Epithelial cell of esophagus (primary cell): ENCODE measurements around the gene PTGIS.

ENCODE experiments used
- DNase-seq: peaks from one replicate; pipeline ENCODE4 v3.0.0; 2010; ENCODE audit warnings: low read depth
- H3K4me3 ChIP-seq: 2 replicates; pipeline ENCODE4 v1.5.1; 2011; ENCODE audit warnings: mild to moderate bottlenecking, low read length, control low read depth
- CTCF ChIP-seq: IDR thresholded peaks from 2 replicates; pipeline ENCODE4 v1.5.1; 2011; ENCODE audit warnings: low read depth, mild to moderate bottlenecking, low read length, control low read depth, inconsistent platforms; ENCODE audit not compliant: insufficient read depth; ENCODE audit errors: missing control alignments

PTGIS gene

GRCh38 chr20:49542514-49542991 lies 25.4 kb downstream of the PTGIS start:
- no peak overlapping the region for H3K4me3 ChIP-seq
- no peak for DNase-seq
- TF ChIP-seq CTCF: no peak

- DNase-seq: peak; percentile 70
- no peak overlapping the region for H3K4me3 ChIP-seq
- TF ChIP-seq CTCF: peak; percentile 73
Observed at GRCh38 chr20:49541733-49542513, 26.0 kb downstream of the PTGIS start.

GRCh38 chr20:49540687-49541435 lies 27.1 kb downstream of the PTGIS start:
- TF ChIP-seq CTCF: no peak
- DNase-seq: no peak
- H3K4me3 ChIP-seq: no peak overlapping the region

GRCh38 chr20:49540232-49540620 lies 27.7 kb downstream of the PTGIS start:
- DNase-seq: no peak
- H3K4me3 ChIP-seq: no peak overlapping the region
- no peak for TF ChIP-seq CTCF

- no peak for TF ChIP-seq CTCF
- DNase-seq: no peak
Observed at GRCh38 chr20:49539481-49540231, 28.3 kb downstream of the PTGIS start.

GRCh38 chr20:49538950-49539349 lies 29.0 kb downstream of the PTGIS start:
- TF ChIP-seq CTCF: no peak
- no peak for DNase-seq
- no peak overlapping the region for H3K4me3 ChIP-seq

More at GRCh38 chr20:49539481-49540231, 28.3 kb downstream of the PTGIS start:
- no peak overlapping the region for H3K4me3 ChIP-seq
